GM23248 (cell line): ENCODE measurements around the gene KCNIP3. TPM values are rescaled to one million over a fixed set of nuclear protein-coding genes. Genes with fewer than 3 reads are reported as not detected.

Experiments used
- DNase-seq: peaks from one replicate; pipeline ENCODE4 v3.0.0-alpha.2; 2015
- H2AFZ ChIP-seq: fragments of 200-600 bp; sonication (generic); 2 replicates; pipeline ENCODE4 v1.6.1; 2016; ENCODE audit warnings: antibody characterized with exemption
- H3F3A ChIP-seq: fragments of 200-600 bp; sonication (generic); 2 replicates; pipeline ENCODE4 v1.6.1; 2016; ENCODE audit warnings: mild to moderate bottlenecking, antibody characterized with exemption, mixed run types; ENCODE audit not compliant: insufficient read depth
- H3K27ac ChIP-seq: fragments of 200-600 bp; sonication (generic); 2 replicates; pipeline ENCODE4 v1.5.1; 2016; ENCODE audit warnings: mild to moderate bottlenecking
- H3K27me3 ChIP-seq: fragments of 200-600 bp; sonication (generic); replicated peaks from 2 replicates; pipeline ENCODE4 v1.6.1; 2016; ENCODE audit warnings: mild to moderate bottlenecking; ENCODE audit not compliant: insufficient read depth
- H3K36me3 ChIP-seq: fragments of 200-600 bp; sonication (generic); 2 replicates; pipeline ENCODE4 v1.6.1; 2016; ENCODE audit warnings: low read depth, mild to moderate bottlenecking
- H3K4me1 ChIP-seq: fragments of 200-600 bp; sonication (generic); 2 replicates; pipeline ENCODE4 v1.6.1; 2016; ENCODE audit warnings: mild to moderate bottlenecking; ENCODE audit not compliant: insufficient read depth
- H3K4me2 ChIP-seq: fragments of 200-600 bp; sonication (generic); one replicate; pipeline ENCODE4 v1.6.1; 2016; ENCODE audit warnings: mild to moderate bottlenecking; ENCODE audit not compliant: unreplicated experiment
- H3K4me3 ChIP-seq: fragments of 200-600 bp; sonication (generic); 2 replicates; pipeline ENCODE4 v1.5.1; 2016; ENCODE audit warnings: mild to moderate bottlenecking
- H3K79me2 ChIP-seq: fragments of 200-600 bp; sonication (generic); 2 replicates; pipeline ENCODE4 v1.6.1; 2016; ENCODE audit warnings: mild to moderate bottlenecking; ENCODE audit not compliant: insufficient read depth
- H3K9ac ChIP-seq: fragments of 200-600 bp; sonication (generic); 2 replicates; pipeline ENCODE4 v1.6.1; 2016; ENCODE audit warnings: mild to moderate bottlenecking
- H3K9me2 ChIP-seq: fragments of 200-600 bp; sonication (generic); 2 replicates; pipeline ENCODE4 v1.6.1; 2016; ENCODE audit warnings: mixed run types, mild to moderate bottlenecking, moderate library complexity; ENCODE audit not compliant: insufficient read depth
- H3K9me3 ChIP-seq: fragments of 200-600 bp; sonication (generic); one replicate; pipeline ENCODE4 v1.6.1; 2017; ENCODE audit warnings: low read depth
- H4K20me1 ChIP-seq: fragments of 200-600 bp; sonication (generic); 2 replicates; pipeline ENCODE4 v1.6.0; 2016; ENCODE audit not compliant: insufficient read depth
- EZH2 ChIP-seq: fragments of 200-600 bp; sonication (generic); IDR thresholded peaks from 2 replicates; pipeline ENCODE4 v1.6.1; 2018; ENCODE audit warnings: antibody characterized with exemption, mild to moderate bottlenecking; ENCODE audit not compliant: insufficient read depth, poor library complexity, severe bottlenecking
- EZH2phosphoT487 ChIP-seq: fragments of 200-600 bp; sonication (generic); IDR thresholded peaks from 2 replicates; pipeline ENCODE4 v1.6.1; 2018; ENCODE audit warnings: antibody characterized with exemption, moderate library complexity, mild to moderate bottlenecking, low read depth; ENCODE audit not compliant: insufficient read depth
- WGBS, 2 experiments: methylation state at CpG; one replicate each; pipeline ENCODE4 v1.1.6; 2015 to 2017; ENCODE audit warnings: low lambda C conversion rate in 2 of 2, low coverage in 1 of 2; ENCODE audit errors: missing lambda C conversion rate in 2 of 2; 5-methylcytosine and 5-hydroxymethylcytosine counted together
- in situ Hi-C: fragments of 300-500 bp; cut with MboI; formaldehyde crosslinking; loops from 2 replicates; pipeline ENCODE4 v1.15.0; 2020
- polyA plus RNA-seq: library from polyadenylated mRNA; unstranded; fragments of >200 nt; fragmentation: Nextera tagmentation; extraction: Ambion mirVana; gene quantifications from 2 replicates; pipeline ENCODE4 v1.2.1, GENCODE V29; 2016
- total RNA-seq: library from RNA; depleted of rRNA; stranded (reverse); fragments of >200 nt; shearing (Covaris generic); gene quantifications from 2 replicates; pipeline ENCODE4 v1.2.3, GENCODE V29; 2014

Gene KCNIP3
- total and polyA plus RNA-seq, 2 experiments from 2014 or later = 3.7 to 10.7 TPM

- no peak overlapping the region for H3K4me2 ChIP-seq
- in situ Hi-C loops = no loop called here
- no peak overlapping the region for H3K9ac ChIP-seq
- no peaks in the 10 kb centered on the region for H3F3A ChIP-seq
- WGBS, 2 experiments = 87% methylated on average over 14 of the region's 14 CpGs
- H4K20me1 ChIP-seq = no peaks in the 10 kb centered on the region
- no peaks in the 10 kb centered on the region for H3K4me1 ChIP-seq
- no peaks in the 10 kb centered on the region for H3K36me3 ChIP-seq
- no peaks in the 10 kb centered on the region for H3K79me2 ChIP-seq
- no peak for TF ChIP-seq EZH2phosphoT487
- TF ChIP-seq EZH2 = no peak
- H3K27me3 ChIP-seq = no peaks in the 10 kb centered on the region
- no peak overlapping the region for H3K4me3 ChIP-seq
- H3K9me3 ChIP-seq = no peaks in the 10 kb centered on the region
- no peak overlapping the region for H2AFZ ChIP-seq
- no peak overlapping the region for H3K27ac ChIP-seq
- H3K9me2 ChIP-seq = no peaks in the 10 kb centered on the region
- DNase-seq = no peak
Observed at GRCh38 chr2:95382686-95383634, 85.8 kb downstream of the KCNIP3 start.

GRCh38 chr2:95383635-95384027 is 86.5 kb downstream of the KCNIP3 start:
- no peak for DNase-seq
- Histone ChIP-seq H3K27ac (no peak overlapping the region), H3K36me3 (no peaks in the 10 kb centered on the region), H2AFZ (no peak overlapping the region), H3K9me3 (no peaks in the 10 kb centered on the region), H3K9ac (no peak overlapping the region), H3K4me1 (no peaks in the 10 kb centered on the region), H3K9me2 (no peaks in the 10 kb centered on the region), H3K79me2 (no peaks in the 10 kb centered on the region), H3K4me2 (no peak overlapping the region), H3F3A (no peaks in the 10 kb centered on the region), H3K4me3 (no peak overlapping the region), H4K20me1 (no peaks in the 10 kb centered on the region), H3K27me3 (no peaks in the 10 kb centered on the region)
- TF ChIP-seq EZH2phosphoT487 = no peak
- no peak for TF ChIP-seq EZH2
- WGBS, 2 experiments = 68 to 74% methylated on average over 9 of the region's 9 CpGs
- in situ Hi-C loops = no loop called here

- H3K9me3 ChIP-seq = no peaks in the 10 kb centered on the region
- H3K27ac ChIP-seq = no peak overlapping the region
- no peaks in the 10 kb centered on the region for H3K9me2 ChIP-seq
- no peaks in the 10 kb centered on the region for H3K36me3 ChIP-seq
- no peaks in the 10 kb centered on the region for H3K27me3 ChIP-seq
- whole genome bisulfite sequencing, 2 experiments = 21 to 26% methylated on average over 11 to 12 of the region's 12 CpGs
- H3F3A ChIP-seq = no peaks in the 10 kb centered on the region
- H2AFZ ChIP-seq = no peak overlapping the region
- H3K9ac ChIP-seq = no peak overlapping the region
- no peaks in the 10 kb centered on the region for H4K20me1 ChIP-seq
- TF ChIP-seq EZH2 (no peak), EZH2phosphoT487 (no peak)
- H3K4me1 ChIP-seq = no peaks in the 10 kb centered on the region
- no peaks in the 10 kb centered on the region for H3K79me2 ChIP-seq
- in situ Hi-C loops = no loop called here
- no peak overlapping the region for H3K4me3 ChIP-seq
- H3K4me2 ChIP-seq = no peak overlapping the region
- peak; percentile 14 for DNase-seq
Observed at GRCh38 chr2:95384854-95385569, 87.9 kb downstream of the KCNIP3 start.

- H3K36me3 ChIP-seq = no peaks in the 10 kb centered on the region
- no peaks in the 10 kb centered on the region for H3K4me1 ChIP-seq
- no peak overlapping the region for H3K4me3 ChIP-seq
- WGBS, 2 experiments = 27 to 29% methylated on average over 10 to 12 of the region's 12 CpGs
- no peak overlapping the region for H3K9ac ChIP-seq
- no peaks in the 10 kb centered on the region for H3K27me3 ChIP-seq
- H3K9me3 ChIP-seq = no peaks in the 10 kb centered on the region
- no peak overlapping the region for H3K27ac ChIP-seq
- TF ChIP-seq EZH2 = no peak
- no peak for TF ChIP-seq EZH2phosphoT487
- no peaks in the 10 kb centered on the region for H4K20me1 ChIP-seq
- H3K79me2 ChIP-seq = no peaks in the 10 kb centered on the region
- no peaks in the 10 kb centered on the region for H3K9me2 ChIP-seq
- H3K4me2 ChIP-seq = no peak overlapping the region
- H3F3A ChIP-seq = no peaks in the 10 kb centered on the region
- H2AFZ ChIP-seq = no peak overlapping the region
- in situ Hi-C loops = no loop called here
- no peak for DNase-seq
Observed at GRCh38 chr2:95385570-95385984, 88.4 kb downstream of the KCNIP3 start.
